Measurements from ENCODE around the gene CCDC195. TPM values are rescaled to one million over a fixed set of nuclear protein-coding genes. Genes with fewer than 3 reads are reported as not detected.

Gene CCDC195
- polyA plus RNA-seq, 4 donors = not detected

Other genes with a start within 250 kb of the CCDC195 start
- gene CUL3, start 131.0 kb downstream of the CCDC195 start, polyA plus RNA-seq (ENCODE audit: insufficient read length in 4 of 4) = 100 to 1,000 TPM; 100 to 138 (median 115) TPM